Measurements from ENCODE around the gene FOXB1. TPM values are rescaled to one million over a fixed set of nuclear protein-coding genes. Genes with fewer than 3 reads are reported as not detected.

FOXB1 gene
- total and polyA plus RNA-seq, 2 donors, result 0.05 to 0.16 TPM

DNA sequence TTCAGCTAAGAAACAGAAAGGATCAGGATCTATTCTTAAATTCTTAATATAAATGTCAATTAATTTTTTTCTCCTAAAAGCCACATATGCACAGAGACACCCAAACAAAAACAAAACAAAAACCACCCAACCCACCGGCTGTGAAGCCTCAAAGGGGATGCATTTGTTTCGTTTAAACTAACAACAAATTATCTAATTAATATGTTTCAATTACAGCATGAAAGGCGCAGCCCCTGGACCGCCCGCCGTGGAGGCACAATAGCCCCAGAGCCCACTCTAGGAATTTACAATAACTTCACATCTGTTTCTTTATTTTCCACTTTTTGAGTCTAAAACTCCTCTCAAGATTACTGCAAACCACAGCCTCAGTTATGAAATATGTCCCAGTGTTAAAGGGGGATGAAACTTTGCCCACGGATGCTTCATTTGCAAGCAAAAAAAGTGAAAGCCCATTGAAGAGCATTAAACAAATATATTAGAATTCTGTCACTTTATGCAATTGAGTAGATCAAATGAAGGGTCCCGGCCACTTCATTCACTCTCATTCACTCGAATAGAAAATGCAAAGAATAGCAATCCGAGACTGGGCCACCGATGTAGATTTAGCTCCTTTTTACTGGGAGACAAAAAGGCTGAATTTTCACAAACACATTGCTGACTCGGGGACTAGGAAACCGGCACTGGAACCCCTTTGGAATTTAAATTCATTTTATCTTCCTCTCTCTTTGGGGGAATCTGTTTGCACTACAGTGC is 6.0 kb downstream of the FOXB1 start:
- DNase-seq (ENCODE audit: low read depth in 6 of 9, low spot score in 9 of 9), result peak in 1 of 9 donors; percentile 13
- H3K36me3 ChIP-seq (ENCODE audit: control insufficient read depth in 2 of 2, insufficient read depth in 2 of 2, low read length in 1 of 2), result no peaks in the 10 kb centered on the region
- 26% methylated on average over 13 of the region's 13 CpGs for WGBS
- peaks cover 10 to 15% of the 10 kb centered on the region in 2 donors for H3K4me1 ChIP-seq (ENCODE audit: control insufficient read depth in 2 of 2, insufficient read depth in 2 of 2, low read length in 2 of 2)
- H3K4me3 ChIP-seq (ENCODE audit: low read length in 2 of 2), result no peak overlapping the region
- H3K9me3 ChIP-seq (ENCODE audit: control insufficient read depth in 2 of 2, insufficient read depth in 1 of 2, low read length in 1 of 2), result no peaks in the 10 kb centered on the region
- H3K27ac ChIP-seq (ENCODE audit: low read depth in 1 of 2, low read length in 1 of 2), result no peak overlapping the region
- H3K27me3 ChIP-seq (ENCODE audit: control insufficient read depth in 2 of 2, insufficient read depth in 1 of 2, low read length in 1 of 2), result peaks cover 59 to 88% of the 10 kb centered on the region in 2 donors

DNA sequence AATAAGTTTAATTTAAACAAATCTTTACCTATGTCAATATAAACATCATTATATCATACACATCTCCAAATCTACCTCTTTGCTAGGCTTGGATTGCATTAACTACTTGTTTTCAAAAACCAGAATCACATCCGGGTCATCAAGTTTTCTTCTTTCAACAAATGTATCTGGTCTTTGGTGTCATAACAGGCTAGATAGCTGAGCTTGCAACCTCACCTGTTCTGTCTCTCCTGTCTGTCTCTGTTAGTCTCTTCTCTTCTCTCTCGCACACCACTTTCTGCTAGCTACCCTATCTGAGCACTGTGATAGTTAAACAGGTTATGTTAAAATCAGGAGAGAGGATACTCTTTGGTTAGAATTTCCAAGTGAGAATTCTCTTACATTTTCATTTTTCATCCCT is 6.7 kb downstream of the FOXB1 start:
- WGBS, result 58% methylated on average over 2 of the region's 2 CpGs
- Histone ChIP-seq H3K4me1 (ENCODE audit: control insufficient read depth in 2 of 2, insufficient read depth in 2 of 2, low read length in 2 of 2) (peaks cover 3 to 8% of the 10 kb centered on the region in 2 donors), H3K36me3 (ENCODE audit: control insufficient read depth in 2 of 2, insufficient read depth in 2 of 2, low read length in 1 of 2) (no peaks in the 10 kb centered on the region), H3K27me3 (ENCODE audit: control insufficient read depth in 2 of 2, insufficient read depth in 1 of 2, low read length in 1 of 2) (peaks cover 52 to 81% of the 10 kb centered on the region in 2 donors), H3K27ac (ENCODE audit: low read depth in 1 of 2, low read length in 1 of 2) (no peak overlapping the region), H3K9me3 (ENCODE audit: control insufficient read depth in 2 of 2, insufficient read depth in 1 of 2, low read length in 1 of 2) (no peaks in the 10 kb centered on the region), H3K4me3 (ENCODE audit: low read length in 2 of 2) (no peak overlapping the region)
- no peak for DNase-seq (ENCODE audit: low read depth in 6 of 9, low spot score in 9 of 9)

GRCh38 chr15:60012695-60013094 is 8.6 kb downstream of the FOXB1 start:
- no peak overlapping the region for H3K27ac ChIP-seq (ENCODE audit: low read depth in 1 of 2, low read length in 1 of 2)
- no peak for DNase-seq (ENCODE audit: low read depth in 6 of 9, low spot score in 9 of 9)
- no peaks in the 10 kb centered on the region for H3K4me1 ChIP-seq (ENCODE audit: control insufficient read depth in 2 of 2, insufficient read depth in 2 of 2, low read length in 2 of 2)
- WGBS, result 82% methylated on average over 3 of the region's 3 CpGs
- no peak overlapping the region for H3K4me3 ChIP-seq (ENCODE audit: low read length in 2 of 2)
- peaks cover 45 to 62% of the 10 kb centered on the region in 2 donors for H3K27me3 ChIP-seq (ENCODE audit: control insufficient read depth in 2 of 2, insufficient read depth in 1 of 2, low read length in 1 of 2)
- no peaks in the 10 kb centered on the region for H3K36me3 ChIP-seq (ENCODE audit: control insufficient read depth in 2 of 2, insufficient read depth in 2 of 2, low read length in 1 of 2)
- no peaks in the 10 kb centered on the region for H3K9me3 ChIP-seq (ENCODE audit: control insufficient read depth in 2 of 2, insufficient read depth in 1 of 2, low read length in 1 of 2)

DNA sequence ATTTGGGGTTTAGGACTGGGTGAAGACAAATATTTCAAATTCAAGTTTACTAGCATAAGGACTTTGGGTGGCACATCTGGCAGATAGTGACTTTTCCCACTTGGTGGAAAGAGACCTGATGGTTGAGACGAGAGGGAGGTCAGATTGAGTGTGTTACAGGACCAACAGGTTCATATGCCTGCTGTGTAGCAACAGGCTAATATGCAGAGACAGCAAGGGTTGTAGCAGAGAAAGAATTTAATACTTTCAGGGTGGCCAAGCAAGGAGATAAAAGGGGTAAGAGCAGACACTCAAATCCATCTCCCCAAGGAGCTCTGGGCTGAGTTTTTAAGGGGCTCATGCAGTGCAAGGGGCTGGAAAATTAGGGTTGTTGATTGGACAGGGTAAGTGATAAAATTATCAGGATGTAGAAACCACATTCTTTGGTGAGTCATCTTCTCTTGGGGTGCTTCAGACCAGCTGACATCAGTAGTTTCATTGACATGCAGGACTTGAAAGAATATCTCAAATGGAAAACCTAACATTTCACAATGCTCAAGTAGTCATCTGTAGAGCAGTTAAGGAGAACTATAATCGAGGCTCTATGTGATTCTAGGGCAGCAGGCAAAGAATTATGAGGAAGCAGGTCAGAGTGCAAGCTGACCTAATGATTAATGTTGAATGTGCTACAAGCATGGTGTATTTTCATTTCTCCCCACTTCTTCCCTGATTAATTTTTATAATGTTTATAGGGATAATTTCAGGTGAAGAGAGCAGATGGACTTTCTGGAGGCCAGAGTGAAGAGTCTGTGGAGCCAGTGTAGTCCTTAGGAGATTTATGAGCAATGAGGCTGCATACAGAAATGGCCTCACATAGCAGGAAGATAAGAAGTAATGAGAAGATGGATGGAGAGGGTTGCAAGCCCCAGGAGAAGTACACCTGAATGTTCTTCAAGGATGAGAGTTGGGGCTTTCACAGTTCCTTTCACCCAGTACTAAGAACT is 13.7 kb downstream of the FOXB1 start:
- WGBS, result 34% methylated on average over 2 of the region's 2 CpGs
- no peaks in the 10 kb centered on the region for H3K9me3 ChIP-seq (ENCODE audit: control insufficient read depth in 2 of 2, insufficient read depth in 1 of 2, low read length in 1 of 2)
- no peak overlapping the region for H3K27ac ChIP-seq (ENCODE audit: low read depth in 1 of 2, low read length in 1 of 2)
- no peaks in the 10 kb centered on the region for H3K36me3 ChIP-seq (ENCODE audit: control insufficient read depth in 2 of 2, insufficient read depth in 2 of 2, low read length in 1 of 2)
- peaks cover 0 to 3% of the 10 kb centered on the region in 2 donors for H3K4me1 ChIP-seq (ENCODE audit: control insufficient read depth in 2 of 2, insufficient read depth in 2 of 2, low read length in 2 of 2)
- DNase-seq (ENCODE audit: low read depth in 6 of 9, low spot score in 9 of 9), result peak in 1 of 9 donors; percentile 11
- H3K4me3 ChIP-seq (ENCODE audit: low read length in 2 of 2), result no peak overlapping the region
- peaks cover 0 to 12% of the 10 kb centered on the region in 2 donors for H3K27me3 ChIP-seq (ENCODE audit: control insufficient read depth in 2 of 2, insufficient read depth in 1 of 2, low read length in 1 of 2)

GRCh38 chr15:60020736-60021135 is 16.6 kb downstream of the FOXB1 start:
- Histone ChIP-seq H3K27ac (ENCODE audit: low read depth in 1 of 2, low read length in 1 of 2) (no peak overlapping the region), H3K27me3 (ENCODE audit: control insufficient read depth in 2 of 2, insufficient read depth in 1 of 2, low read length in 1 of 2) (no peaks in the 10 kb centered on the region), H3K36me3 (ENCODE audit: control insufficient read depth in 2 of 2, insufficient read depth in 2 of 2, low read length in 1 of 2) (no peaks in the 10 kb centered on the region), H3K4me1 (ENCODE audit: control insufficient read depth in 2 of 2, insufficient read depth in 2 of 2, low read length in 2 of 2) (peaks cover 0 to 3% of the 10 kb centered on the region in 2 donors), H3K4me3 (ENCODE audit: low read length in 2 of 2) (no peak overlapping the region), H3K9me3 (ENCODE audit: control insufficient read depth in 2 of 2, insufficient read depth in 1 of 2, low read length in 1 of 2) (no peaks in the 10 kb centered on the region)
- no peak for DNase-seq (ENCODE audit: low read depth in 6 of 9, low spot score in 9 of 9)
- 90% methylated on average over 3 of the region's 3 CpGs for WGBS

DNA sequence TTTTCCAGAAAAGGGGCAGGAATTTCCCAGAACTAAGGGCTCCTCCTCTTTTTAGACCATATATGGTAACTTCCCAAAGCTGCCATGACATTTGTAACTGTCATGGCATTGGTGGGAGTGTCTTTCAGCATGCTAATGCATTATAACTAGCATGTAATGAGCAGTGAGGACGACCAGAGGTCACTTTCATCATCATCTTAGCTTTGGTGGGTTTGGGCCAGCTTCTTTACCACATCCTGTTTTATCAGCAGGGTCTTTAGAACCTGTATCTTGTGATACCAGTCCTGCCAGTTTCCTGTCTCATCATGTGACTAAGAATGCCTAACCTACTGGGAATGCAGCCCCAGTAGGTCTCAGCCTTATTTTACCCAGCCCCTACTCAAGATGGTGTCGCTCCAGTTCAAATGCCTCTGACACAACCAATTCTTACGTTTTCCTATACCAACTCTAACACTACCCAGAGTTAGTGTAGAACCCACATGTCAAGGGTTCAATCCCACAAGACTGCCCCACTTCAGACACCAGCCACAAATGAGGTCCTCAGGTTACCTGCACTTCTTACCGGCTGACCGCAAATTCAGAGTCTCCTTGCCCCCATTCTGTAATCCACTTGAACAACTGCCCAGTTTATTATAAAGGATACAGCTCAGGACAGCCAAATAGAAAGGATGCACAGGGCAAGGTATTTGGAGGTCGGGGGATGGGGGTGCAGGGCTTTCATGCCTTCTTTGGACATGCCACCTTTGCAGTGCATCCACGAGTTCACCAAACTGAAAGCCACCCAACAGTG is 17.7 kb downstream of the FOXB1 start:
- Histone ChIP-seq H3K4me1 (ENCODE audit: control insufficient read depth in 2 of 2, insufficient read depth in 2 of 2, low read length in 2 of 2) (peaks cover 0 to 3% of the 10 kb centered on the region in 2 donors), H3K27ac (ENCODE audit: low read depth in 1 of 2, low read length in 1 of 2) (no peak overlapping the region), H3K4me3 (ENCODE audit: low read length in 2 of 2) (no peak overlapping the region), H3K27me3 (ENCODE audit: control insufficient read depth in 2 of 2, insufficient read depth in 1 of 2, low read length in 1 of 2) (no peaks in the 10 kb centered on the region), H3K9me3 (ENCODE audit: control insufficient read depth in 2 of 2, insufficient read depth in 1 of 2, low read length in 1 of 2) (no peaks in the 10 kb centered on the region), H3K36me3 (ENCODE audit: control insufficient read depth in 2 of 2, insufficient read depth in 2 of 2, low read length in 1 of 2) (no peaks in the 10 kb centered on the region)
- 85% methylated on average over 7 of the region's 7 CpGs for WGBS
- peak in 1 of 9 donors; percentile 14 for DNase-seq (ENCODE audit: low read depth in 6 of 9, low spot score in 9 of 9)

- no peak overlapping the region for H3K4me3 ChIP-seq (ENCODE audit: low read length in 2 of 2)
- no peak for DNase-seq (ENCODE audit: low read depth in 6 of 9, low spot score in 9 of 9)
- H3K4me1 ChIP-seq (ENCODE audit: control insufficient read depth in 2 of 2, insufficient read depth in 2 of 2, low read length in 2 of 2), result peaks cover 0 to 3% of the 10 kb centered on the region in 2 donors
- no peak overlapping the region for H3K27ac ChIP-seq (ENCODE audit: low read depth in 1 of 2, low read length in 1 of 2)
- 95% methylated on average over 3 of the region's 3 CpGs for WGBS
- H3K36me3 ChIP-seq (ENCODE audit: control insufficient read depth in 2 of 2, insufficient read depth in 2 of 2, low read length in 1 of 2), result no peaks in the 10 kb centered on the region
- no peaks in the 10 kb centered on the region for H3K9me3 ChIP-seq (ENCODE audit: control insufficient read depth in 2 of 2, insufficient read depth in 1 of 2, low read length in 1 of 2)
- H3K27me3 ChIP-seq (ENCODE audit: control insufficient read depth in 2 of 2, insufficient read depth in 1 of 2, low read length in 1 of 2), result no peaks in the 10 kb centered on the region
These were observed 18.2 kb downstream of the FOXB1 start for GRCh38 chr15:60022379-60022741.

GRCh38 chr15:60026555-60026954 is 22.4 kb downstream of the FOXB1 start:
- Histone ChIP-seq H3K4me3 (ENCODE audit: low read length in 2 of 2) (no peak overlapping the region), H3K9me3 (ENCODE audit: control insufficient read depth in 2 of 2, insufficient read depth in 1 of 2, low read length in 1 of 2) (no peaks in the 10 kb centered on the region), H3K27ac (ENCODE audit: low read depth in 1 of 2, low read length in 1 of 2) (no peak overlapping the region), H3K27me3 (ENCODE audit: control insufficient read depth in 2 of 2, insufficient read depth in 1 of 2, low read length in 1 of 2) (no peaks in the 10 kb centered on the region), H3K36me3 (ENCODE audit: control insufficient read depth in 2 of 2, insufficient read depth in 2 of 2, low read length in 1 of 2) (no peaks in the 10 kb centered on the region), H3K4me1 (ENCODE audit: control insufficient read depth in 2 of 2, insufficient read depth in 2 of 2, low read length in 2 of 2) (peaks cover 0 to 3% of the 10 kb centered on the region in 2 donors)
- no peak for DNase-seq (ENCODE audit: low read depth in 6 of 9, low spot score in 9 of 9)
- WGBS, result 98% methylated on average over 2 of the region's 2 CpGs

All from thymus (tissue), 11 donors.